Rectal smooth muscle tissue (tissue), 1 donor: ENCODE data around the gene PDE7B.
"Not testable (repeated sequence)": the region's sequence is repeated elsewhere in the genome, so short reads cannot be mapped to it uniquely, and the experiment has no call there.

Source experiments
- H3K27ac ChIP-seq: one replicate; pipeline ENCODE4 v1.7.0; 2013; ENCODE audit warnings: low read depth, low read length, inconsistent platforms
- H3K27me3 ChIP-seq: one replicate; pipeline ENCODE4 v1.7.0; 2013; ENCODE audit warnings: low read length; ENCODE audit not compliant: control insufficient read depth, insufficient read depth
- H3K36me3 ChIP-seq: one replicate; pipeline ENCODE4 v1.7.0; 2013; ENCODE audit warnings: low read length; ENCODE audit not compliant: control insufficient read depth, insufficient read depth
- H3K4me1 ChIP-seq: one replicate; pipeline ENCODE4 v1.7.0; 2013; ENCODE audit warnings: low read length; ENCODE audit not compliant: control insufficient read depth, insufficient read depth
- H3K4me3 ChIP-seq: one replicate; pipeline ENCODE4 v1.7.0; 2013; ENCODE audit warnings: low read length
- H3K9ac ChIP-seq: one replicate; pipeline ENCODE4 v1.7.0; 2013; ENCODE audit warnings: low read length

PDE7B gene

DNA sequence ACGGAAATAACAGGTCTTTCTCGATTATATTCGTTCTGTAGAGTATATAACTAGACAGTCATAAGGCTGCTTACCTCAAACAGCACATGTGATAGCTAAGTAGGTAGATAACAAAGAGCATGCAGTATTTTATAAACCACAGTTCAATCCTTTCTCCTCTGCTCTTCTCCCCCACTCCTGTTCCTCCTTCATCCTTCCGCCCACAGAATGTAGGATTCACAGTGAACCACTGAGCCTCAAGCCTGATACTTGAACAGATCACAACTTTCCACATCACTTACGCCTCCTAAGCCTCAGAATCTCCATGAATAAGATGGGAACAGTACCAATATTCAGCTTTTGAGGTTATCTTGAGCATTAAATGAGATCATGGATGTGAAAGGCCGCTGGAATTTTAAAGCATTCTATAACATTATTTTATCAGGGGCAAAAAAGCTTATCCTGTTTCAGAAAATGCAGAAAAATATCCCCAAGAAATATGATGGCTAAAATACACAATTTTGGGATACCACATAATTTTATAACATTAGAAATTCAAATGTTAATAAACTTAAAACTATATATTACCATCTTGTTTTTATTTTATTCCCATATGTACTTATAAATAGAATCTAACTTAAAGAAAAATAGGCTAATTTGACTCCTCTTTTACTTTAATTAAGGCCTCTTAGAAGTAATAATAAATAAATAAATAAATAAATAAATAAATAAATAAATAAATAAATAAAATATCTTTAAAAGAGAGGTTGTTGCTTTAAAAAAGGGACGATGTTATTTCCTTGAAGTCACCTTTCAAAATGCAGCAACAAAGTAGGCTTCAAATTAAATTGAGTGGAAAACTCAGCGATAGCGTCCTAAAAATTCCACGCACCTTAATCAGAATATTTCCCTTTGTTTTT is 365.3 kb downstream of the PDE7B start:
- Histone ChIP-seq H3K27me3 (no peaks in the 10 kb centered on the region), H3K4me3 (no peak overlapping the region), H3K4me1 (no peaks in the 10 kb centered on the region)

DNA sequence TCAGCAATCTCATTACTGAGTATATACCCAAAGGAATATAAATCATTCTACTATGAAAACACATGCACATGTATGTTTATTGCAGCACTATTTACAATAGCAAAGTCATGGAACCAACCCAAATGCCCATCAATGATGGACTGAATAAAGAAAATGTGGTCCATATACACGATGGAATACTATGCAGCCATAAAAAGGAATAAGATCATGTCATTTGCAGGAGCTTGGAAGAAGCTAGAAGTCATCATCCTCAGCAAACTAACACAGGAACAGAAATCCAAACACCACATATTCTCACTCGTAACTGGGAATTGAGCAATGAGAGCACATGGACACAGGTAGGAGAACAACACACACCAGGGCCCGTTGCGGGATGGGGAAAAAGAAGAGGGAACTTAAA is 373.5 kb downstream of the PDE7B start:
- H3K36me3 ChIP-seq, H3K27me3 ChIP-seq: not testable (repeated sequence)

More for the DNA sequence above, 365.3 kb downstream of the PDE7B start:
- no peaks in the 10 kb centered on the region for H3K36me3 ChIP-seq
- no peak overlapping the region for H3K9ac ChIP-seq
- no peak overlapping the region for H3K27ac ChIP-seq

DNA sequence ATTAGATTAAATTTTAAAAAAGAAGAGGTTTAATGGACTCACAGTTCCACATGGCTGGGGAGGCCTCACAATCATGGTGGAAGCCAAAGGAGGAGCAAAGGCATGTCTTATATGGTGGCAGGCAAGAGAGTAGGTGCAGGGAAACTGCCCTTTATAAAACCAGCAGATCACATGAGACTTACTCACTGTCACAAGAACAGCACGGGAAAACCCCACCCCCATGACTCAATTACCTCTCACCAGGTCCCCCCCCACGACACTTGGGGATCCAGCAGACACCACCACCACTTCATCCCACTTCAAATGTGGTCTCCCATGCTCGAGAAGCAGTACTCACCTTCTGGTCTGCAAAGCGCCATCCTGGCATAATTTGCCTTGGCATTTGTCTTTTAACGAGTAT is 374.0 kb downstream of the PDE7B start:
- no peak overlapping the region for H3K4me3 ChIP-seq
- no peaks in the 10 kb centered on the region for H3K4me1 ChIP-seq
- no peak overlapping the region for H3K27ac ChIP-seq
- H3K36me3 ChIP-seq: no peaks in the 10 kb centered on the region
- H3K27me3 ChIP-seq: no peaks in the 10 kb centered on the region
- no peak overlapping the region for H3K9ac ChIP-seq

More for the DNA sequence above, 373.5 kb downstream of the PDE7B start:
- H3K4me1 ChIP-seq, H3K9ac ChIP-seq, H3K27ac ChIP-seq, H3K4me3 ChIP-seq: not testable (repeated sequence)

DNA sequence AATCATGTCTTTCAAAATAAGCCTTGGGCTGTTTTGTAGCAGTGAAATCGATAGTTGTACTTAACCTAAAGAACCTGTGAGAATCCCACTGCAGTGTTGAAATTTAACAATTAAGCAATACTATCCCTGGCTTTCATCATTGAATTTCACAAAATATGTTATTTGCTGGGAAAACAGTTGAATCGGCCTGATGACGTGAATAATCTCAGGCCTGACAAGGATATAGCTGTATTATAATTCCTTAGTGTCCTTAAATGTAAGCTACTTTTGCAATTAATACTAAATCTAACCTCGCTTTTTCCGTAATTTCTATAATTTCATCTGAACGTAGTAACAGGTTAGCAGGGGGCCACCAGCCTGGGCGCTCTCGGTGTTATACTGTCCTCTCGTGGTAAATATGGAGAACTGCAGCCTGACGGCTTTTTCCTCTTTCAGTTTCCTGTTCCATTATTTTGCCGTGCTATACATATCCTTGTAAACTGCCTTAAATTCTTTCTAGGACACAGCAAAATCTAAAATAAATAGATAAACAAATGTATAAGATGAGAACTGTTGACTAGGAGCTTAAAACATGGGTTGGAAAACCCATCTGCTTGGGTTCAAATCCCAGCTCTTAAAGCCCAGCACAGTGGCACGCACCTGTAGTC is 374.6 kb downstream of the PDE7B start:
- Histone ChIP-seq H3K9ac (no peak overlapping the region), H3K4me3 (no peak overlapping the region), H3K27me3 (no peaks in the 10 kb centered on the region), H3K4me1 (no peaks in the 10 kb centered on the region), H3K36me3 (no peaks in the 10 kb centered on the region), H3K27ac (no peak overlapping the region)

DNA sequence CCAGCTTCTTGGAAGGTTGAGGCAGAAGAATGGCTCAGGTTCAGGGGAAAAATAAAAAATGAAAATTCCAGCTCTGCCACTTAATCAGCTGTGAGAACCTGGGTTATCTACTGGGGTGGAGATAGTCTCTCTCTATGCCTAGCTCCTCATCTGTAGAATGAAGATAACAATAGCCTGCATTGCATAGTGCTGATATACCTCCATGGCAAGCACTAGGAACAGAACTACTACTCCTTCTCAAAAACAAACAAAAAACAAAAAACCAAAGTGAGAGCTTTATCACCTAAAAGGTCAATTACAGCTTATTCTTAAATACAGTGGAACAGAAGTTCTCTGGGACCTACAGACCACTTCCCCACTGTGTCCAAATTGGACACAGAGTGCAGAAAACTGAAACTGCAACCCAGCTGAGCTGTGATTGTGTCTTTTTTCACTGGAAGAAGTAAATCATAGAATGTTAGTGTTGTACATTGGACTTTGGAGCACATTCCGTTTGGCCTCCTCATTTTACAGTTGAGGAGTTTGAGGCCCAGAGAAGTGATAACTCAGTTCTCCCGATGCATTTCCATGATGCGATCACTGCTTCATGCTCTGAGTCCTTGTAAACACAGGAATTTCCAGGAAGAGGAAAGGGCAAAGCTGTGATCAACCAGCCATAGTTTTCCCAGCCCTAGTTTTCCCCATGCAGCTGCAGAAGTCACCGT is 375.3 kb downstream of the PDE7B start:
- Histone ChIP-seq H3K9ac (peak overlapping the region; percentile 4), H3K4me3 (no peak overlapping the region), H3K36me3 (no peaks in the 10 kb centered on the region), H3K27me3 (no peaks in the 10 kb centered on the region), H3K27ac (no peak overlapping the region), H3K4me1 (no peaks in the 10 kb centered on the region)

DNA sequence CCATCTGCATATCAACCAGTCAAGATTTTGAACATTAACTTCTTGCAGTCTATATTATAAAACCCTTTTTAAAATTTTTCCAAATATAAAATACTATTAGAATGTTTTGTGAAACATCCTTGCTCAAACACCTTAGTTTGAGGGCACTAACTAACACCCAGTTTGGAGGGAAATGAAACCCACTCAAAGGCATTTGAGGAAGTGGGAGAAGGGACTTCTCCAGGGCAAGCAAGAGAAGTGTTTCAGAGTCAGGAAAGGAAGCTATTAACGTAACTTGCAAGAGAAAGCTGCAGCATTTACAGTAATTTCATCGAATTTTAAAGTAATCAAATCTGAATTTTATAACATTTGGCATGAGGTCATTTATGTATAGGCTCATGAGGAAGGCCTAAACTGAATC is 377.3 kb downstream of the PDE7B start:
- H3K36me3 ChIP-seq: no peaks in the 10 kb centered on the region

DNA sequence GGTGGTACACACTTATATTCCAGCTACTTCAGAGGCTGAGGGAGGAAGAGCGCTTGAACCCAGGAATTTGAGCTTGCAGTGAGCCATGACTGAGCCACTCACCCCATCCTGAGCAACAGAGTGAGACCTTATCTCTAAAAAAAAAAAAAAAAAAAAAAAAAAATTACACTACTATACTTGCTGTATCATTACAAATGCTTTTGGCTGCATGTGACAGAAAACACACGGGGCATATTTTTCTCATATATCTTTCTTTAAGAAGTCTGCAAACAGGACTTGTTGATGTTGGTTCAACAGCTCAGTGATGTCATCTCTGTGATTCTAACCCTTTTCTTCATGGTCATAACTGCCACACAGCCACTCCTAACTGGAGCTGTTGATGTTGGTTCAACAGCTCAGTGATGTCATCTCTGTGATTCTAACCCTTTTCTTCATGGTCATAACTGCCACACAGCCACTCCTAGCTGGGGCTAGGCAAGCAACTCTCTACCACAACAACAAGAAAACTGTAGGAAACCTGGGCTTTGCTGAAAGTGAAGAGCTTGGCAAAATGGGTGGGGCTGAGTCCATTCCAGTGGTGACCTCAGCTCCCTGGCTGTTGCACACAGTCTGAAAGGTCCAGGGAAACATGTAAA is 378.8 kb downstream of the PDE7B start:
- Histone ChIP-seq H3K9ac (no peak overlapping the region), H3K27me3 (no peaks in the 10 kb centered on the region), H3K36me3 (no peaks in the 10 kb centered on the region), H3K4me3 (no peak overlapping the region), H3K4me1 (no peaks in the 10 kb centered on the region), H3K27ac (no peak overlapping the region)

More for the DNA sequence above, 377.3 kb downstream of the PDE7B start:
- H3K27me3 ChIP-seq: no peaks in the 10 kb centered on the region
- H3K4me3 ChIP-seq: no peak overlapping the region
- H3K4me1 ChIP-seq: no peaks in the 10 kb centered on the region
- no peak overlapping the region for H3K9ac ChIP-seq
- H3K27ac ChIP-seq: no peak overlapping the region

DNA sequence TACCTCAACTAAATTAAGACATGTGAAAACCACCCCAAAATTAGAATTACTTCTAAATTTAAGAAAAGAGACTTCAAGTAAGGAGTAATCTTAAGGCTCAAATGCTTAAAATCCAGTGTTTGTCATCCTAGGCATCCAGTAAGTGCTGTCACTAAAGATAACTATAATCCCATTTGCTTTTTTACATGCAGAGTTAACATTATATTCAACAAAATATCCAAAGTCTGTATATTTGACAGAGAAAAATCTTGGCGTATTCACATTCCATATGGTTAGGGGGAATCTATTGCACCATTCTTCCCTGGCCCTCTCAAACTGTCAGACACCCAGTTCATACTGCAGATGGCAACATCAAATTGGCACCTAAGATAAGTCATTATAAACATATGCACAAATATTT is 381.2 kb downstream of the PDE7B start:
- no peak overlapping the region for H3K9ac ChIP-seq
- H3K36me3 ChIP-seq: no peaks in the 10 kb centered on the region
- H3K27ac ChIP-seq: no peak overlapping the region
- no peak overlapping the region for H3K4me3 ChIP-seq
- H3K4me1 ChIP-seq: no peaks in the 10 kb centered on the region
- H3K27me3 ChIP-seq: no peaks in the 10 kb centered on the region

DNA sequence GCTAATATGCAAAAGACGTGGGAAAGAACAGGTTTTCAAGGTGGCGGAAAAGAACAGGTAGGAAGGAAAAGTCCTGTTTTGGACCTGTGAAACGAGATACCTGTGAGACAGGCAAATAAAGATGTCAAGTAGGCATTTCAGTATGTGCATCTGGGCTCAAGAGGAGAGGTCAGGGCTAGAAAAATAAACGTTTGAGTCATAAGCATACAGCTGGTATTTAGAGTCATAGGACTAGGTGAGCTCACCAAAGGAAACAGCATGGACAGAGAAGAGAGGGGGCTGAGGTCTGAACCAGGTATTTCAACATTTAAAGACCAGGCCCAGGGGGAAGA is 383.7 kb downstream of the PDE7B start:
- no peaks in the 10 kb centered on the region for H3K36me3 ChIP-seq

DNA sequence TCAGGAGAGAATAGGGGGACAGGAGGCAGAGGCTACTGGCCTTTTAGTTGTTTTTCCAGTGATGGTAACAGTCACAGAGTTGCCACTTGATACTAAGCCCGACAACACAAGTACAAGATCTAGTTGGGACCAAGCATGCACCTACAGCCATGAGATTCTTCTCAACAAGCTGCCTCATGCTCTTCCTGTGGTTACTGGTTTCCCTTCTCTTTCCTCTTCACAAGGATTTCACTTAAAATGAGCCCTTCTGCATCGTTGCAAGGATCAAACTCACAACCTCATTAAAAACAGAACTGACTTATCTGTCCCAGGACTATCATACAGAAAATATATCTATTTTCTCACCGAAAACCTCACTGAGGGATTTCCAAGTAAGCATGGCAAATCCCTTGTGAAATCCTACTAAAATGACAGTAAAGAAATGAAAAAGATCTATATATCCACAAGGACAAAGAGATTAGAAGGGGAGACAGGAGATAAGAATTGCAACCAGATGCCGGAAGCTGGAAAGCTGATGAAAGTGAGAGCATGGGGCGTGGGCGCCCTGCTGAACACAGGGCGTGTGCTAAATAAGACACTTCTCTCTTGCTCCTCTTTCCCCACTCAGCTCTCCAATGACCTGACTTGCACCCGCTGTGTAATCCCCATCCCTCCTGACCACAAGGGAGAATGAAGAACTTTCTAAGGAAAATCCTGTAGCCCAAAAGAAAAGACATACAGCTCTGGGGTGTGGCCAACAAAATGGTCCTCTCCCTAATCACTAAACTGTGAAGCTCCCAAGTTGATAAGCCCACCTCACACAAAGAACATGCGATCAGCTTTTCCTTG is 385.2 kb downstream of the PDE7B start:
- Histone ChIP-seq H3K27ac (no peak overlapping the region), H3K4me1 (no peaks in the 10 kb centered on the region), H3K27me3 (no peaks in the 10 kb centered on the region), H3K4me3 (no peak overlapping the region), H3K9ac (no peak overlapping the region), H3K36me3 (no peaks in the 10 kb centered on the region)

More for the DNA sequence above, 383.7 kb downstream of the PDE7B start:
- no peaks in the 10 kb centered on the region for H3K27me3 ChIP-seq
- no peak overlapping the region for H3K4me3 ChIP-seq
- no peak overlapping the region for H3K27ac ChIP-seq
- no peaks in the 10 kb centered on the region for H3K4me1 ChIP-seq
- H3K9ac ChIP-seq: no peak overlapping the region

DNA sequence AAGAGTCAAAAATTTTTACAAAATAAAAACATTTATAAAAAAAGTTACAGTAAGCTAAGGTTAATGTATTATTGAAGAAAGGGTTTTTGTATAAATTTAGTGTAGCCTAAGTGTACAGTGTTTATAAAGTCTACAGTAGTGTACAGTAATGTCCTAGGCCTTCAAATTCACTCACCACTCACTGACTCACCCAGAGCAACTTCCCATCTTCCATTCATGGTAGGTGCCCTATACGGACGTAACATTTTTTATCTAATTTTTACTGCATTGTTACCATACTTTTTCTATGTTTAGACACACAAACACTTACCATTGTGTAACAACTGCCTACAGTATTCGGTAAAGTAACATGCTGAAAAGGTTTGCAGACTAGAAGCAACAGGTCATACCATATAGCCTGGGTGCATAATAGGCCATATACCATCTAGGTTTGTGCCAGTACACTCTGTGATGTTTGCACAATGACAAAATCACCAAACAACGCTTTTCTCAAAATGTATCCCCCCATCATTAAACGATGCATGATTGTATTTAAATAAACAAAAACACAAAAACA is 392.6 kb downstream of the PDE7B start:
- Histone ChIP-seq H3K9ac (no peak overlapping the region), H3K27ac (no peak overlapping the region), H3K4me3 (no peak overlapping the region), H3K36me3 (no peaks in the 10 kb centered on the region), H3K27me3 (no peaks in the 10 kb centered on the region), H3K4me1 (no peaks in the 10 kb centered on the region)
